Activated CD4-positive, alpha-beta T cell treated with anti-CD3 and anti-CD28 coated beads for 48 hours (primary cell): ENCODE data around the gene SPHKAP.
"Not testable (repeated sequence)": the region's sequence is repeated elsewhere in the genome, so short reads cannot be mapped to it uniquely, and the experiment has no call there.

Source experiments
- DNase-seq: peaks from one replicate; pipeline ENCODE4 v3.0.0-alpha.2; 2020

The SPHKAP gene

DNA sequence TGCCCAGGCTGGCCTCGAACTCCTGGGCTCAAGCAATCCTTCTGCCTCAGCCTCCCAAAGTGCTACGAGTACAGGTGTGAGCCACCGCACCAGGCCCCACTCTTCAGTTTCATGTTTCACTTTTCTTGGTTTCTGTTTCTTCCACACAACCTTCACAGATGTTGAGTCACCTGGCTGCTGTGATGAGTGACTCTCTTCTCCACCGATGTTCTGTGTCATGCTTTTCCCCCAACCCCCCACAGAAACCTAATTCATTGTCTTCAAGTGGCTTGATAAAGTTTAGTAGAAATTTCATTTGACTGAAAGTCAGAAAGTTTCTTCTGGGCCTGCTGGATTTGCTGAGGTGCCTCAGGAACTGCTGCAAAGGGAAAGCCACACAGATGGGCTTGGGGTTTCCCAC is 78.5 kb downstream of the SPHKAP start:
- DNase-seq, result peak; percentile 9

DNA sequence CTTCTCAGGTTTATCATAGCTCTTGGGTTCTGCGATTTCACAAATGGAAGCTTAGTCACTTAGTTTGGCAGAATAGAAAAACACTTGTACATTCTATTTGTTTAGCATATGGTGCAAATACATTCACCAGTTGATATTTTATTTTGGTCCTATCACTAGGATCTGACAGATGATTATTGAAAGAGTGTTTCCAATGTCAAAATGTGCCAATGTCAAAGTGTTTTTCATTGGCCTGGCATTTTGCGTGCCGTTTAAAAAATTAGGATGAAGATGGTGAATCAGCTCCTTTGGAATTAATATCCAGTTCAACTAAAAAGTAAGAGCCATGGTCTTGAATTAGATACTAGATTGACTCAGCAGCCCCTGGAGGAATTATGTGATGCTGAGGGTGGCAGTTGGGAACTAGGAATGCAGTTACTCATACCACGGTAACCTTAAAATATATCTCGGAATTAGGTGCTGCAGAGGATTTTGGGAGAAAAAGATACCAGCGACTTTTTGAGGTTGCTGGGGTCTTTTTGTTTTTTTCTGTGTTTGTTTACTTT is 87.0 kb downstream of the SPHKAP start:
- no peak for DNase-seq

DNA sequence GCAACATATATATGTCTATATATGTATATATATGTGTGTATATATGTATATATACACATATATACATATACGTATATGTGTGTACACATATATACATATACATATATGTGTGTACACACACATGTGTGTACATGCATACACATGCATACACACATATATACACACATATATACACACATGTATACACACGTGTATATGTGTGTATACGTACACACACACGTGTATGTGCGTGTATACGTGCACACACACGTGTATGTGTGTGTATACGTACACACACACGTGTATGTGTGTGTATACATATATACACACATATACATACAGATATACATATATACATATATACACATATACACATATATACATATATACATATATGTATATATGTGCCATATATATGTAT is 89.4 kb downstream of the SPHKAP start:
- DNase-seq, result no peak

DNA sequence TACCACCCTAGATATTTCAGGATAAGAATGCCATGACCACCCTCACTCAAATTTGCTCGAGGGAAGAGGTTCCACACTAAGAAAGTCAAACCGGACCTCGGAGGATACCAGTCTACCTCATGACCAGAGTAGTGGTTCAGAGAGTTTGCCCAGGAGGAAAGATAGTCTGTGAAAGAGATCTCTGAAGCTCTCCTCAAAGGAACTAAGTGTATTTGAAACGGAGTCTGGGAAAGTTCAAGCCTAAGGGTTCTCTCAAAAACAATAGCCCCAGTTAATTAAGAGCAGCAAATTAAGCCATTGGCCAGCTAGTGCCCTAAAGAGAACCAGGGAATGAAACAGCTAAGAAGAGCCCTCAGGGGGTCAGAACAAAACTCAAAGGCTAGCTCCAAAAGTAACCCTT is 94.9 kb downstream of the SPHKAP start:
- no peak for DNase-seq

DNA sequence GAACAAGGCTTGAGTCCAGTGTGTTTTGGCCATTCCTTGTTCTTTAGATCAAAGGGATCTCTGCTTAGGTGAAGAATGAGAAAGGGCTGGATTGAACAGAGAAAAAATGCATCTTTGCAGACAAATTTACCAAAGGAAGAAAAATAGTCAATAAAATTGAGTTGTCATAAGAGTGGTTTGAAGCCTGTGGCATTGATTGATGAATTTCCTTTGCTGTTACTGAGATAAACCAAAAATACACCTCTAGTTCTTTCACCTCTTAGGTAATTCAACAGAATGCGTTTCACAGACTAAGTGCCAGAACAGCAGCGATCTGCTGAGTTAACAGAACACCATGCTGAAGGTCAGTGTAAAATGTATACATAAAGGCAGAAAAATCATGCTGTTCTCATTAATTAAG is 96.8 kb downstream of the SPHKAP start:
- DNase-seq, result no peak

DNA sequence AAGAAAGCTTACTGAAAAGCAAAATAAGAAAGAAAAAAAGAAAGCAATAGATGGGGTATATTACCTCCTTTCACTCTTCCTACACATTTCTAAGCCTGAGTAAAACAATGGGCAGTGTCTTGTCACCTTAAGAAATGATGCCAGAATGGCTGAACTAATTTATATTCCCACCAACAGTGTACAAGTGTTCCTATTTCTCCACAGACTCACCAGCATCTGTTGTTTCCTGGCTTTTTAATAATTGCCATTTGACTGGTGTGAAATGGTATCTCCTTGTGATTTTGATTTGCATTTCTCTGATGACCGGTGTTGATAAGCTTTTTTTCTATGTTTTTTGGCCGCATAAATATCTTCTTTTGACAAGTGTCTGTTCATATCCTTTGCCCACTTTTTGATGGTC is 98.4 kb downstream of the SPHKAP start:
- DNase-seq, result no peak

DNA sequence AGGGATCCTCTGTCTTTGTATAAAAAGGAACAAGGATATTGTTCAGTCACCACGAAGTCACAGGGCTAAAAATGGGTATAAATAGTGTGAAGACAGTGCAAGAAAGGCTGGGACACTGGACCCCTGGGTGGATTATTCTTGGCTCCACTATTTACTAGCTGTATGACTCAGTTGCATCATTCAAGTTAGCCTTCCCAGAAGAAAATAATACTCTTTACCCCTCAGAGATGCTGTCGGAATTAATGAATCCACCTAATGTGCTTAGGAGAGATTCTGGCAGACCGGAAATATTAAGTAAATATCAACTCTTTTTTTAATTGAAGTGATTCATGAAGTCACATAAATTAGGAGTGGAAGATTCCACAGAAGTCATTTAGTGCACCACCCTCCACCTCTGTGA is 98.9 kb downstream of the SPHKAP start:
- no peak for DNase-seq

DNA sequence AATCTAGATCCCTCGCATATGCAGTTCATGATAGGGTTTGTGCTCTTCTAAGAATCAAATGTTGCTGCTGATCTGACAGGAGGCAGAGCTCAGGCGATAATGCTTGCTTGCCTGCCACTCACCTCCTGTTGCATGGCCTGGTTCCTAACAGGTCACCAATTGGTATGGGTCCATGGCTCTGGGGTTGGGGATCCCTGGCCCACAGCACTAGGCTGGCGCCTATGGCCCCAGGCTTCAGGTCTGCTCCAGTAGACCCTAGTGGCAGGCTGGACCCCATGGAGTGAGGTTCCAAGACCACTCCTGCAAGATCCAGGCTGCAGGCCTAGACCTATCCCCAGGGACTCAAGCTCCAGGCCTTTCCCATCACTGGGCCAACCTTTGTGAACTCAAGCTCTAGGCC is 102.3 kb downstream of the SPHKAP start:
- DNase-seq, result no peak

DNA sequence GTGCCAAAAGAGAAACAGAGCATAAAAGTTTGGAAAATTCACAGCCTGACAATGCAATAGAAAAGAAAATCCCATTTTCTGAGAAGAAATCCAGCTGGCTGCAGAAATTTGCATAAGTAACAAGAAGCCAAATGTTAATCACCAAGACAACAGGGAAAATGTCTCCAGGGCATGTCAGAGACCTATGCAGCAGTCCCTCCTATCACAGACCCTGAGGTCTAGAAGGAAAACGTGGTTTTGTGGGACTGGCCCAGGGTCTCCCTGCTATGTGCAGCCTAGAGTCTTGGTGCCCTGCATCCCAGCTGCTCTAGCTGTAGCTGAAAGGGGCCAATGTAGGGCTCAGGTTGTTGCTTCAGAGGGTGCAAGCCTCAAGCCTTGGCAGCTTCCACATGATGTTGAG is 104.8 kb downstream of the SPHKAP start:
- DNase-seq, result not testable (repeated sequence)

DNA sequence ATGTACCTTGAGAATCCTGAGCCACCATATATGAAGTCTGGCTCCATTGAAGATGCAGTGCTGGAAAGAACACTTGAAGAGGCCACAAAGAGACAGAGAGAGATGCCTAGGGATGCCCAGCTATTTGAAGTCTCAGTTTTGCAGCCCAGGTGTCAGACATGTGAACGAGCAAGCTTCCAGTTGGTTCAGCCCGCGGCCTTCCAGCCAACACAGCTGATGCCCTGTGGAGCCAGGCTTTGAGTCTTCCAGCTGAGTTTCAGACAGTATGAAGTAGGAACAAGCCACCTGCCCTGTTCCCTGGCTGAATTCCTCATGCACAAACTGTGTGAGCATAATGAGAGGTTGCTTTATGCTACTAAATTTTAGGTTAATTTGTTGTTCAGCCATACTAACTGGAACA is 108.8 kb downstream of the SPHKAP start:
- DNase-seq, result no peak

DNA sequence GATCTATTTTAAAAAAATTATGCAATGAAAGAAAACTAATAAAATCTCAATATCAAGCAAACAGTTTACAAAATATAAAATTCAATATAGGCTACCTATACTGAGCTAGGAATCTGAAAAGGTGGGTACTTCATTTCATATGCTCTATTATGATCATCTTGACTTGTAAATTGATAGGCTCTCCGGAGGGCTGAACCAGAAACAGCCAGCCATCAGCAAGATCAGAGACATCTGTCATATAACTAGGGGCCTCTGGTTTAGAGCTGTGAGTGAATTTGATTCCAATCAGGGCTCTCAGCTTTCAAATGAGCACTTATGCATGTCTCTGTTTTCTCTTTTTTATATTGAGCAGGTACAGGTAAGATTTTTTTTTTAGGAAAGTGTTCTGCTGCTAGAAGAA is 114.2 kb downstream of the SPHKAP start:
- DNase-seq, result no peak

DNA sequence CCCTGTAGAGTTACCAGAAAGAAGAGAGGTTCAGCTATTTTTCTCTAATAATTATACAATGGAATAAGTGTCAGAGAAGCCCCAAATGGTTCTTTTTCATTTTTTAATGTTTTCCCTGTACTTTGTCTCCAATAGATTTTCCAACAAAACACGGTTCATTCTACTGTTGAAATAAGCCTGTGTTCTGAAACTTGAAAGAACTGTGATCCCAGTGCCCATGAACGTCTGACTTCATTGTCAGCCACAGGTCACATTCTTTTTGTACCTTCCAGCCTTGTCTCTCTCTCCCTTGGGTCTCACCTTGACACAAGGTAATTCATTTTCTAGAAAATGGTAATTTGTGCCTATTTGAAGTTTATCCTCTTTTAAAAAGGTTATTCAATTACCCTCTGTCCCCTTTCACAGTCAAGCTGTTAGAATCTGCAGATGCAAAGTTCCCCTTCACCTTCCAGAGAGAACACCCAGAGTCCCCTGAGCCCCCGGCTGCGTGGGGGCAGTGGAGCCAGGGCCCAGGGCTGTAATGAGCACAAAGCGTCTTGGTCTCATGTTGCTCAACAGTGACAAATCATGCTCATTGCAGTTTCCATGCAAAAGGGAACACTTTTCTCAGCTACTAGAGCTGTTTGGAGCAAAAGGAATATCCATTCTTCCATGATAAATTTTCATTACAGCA is 115.2 kb downstream of the SPHKAP start:
- DNase-seq, result no peak

DNA sequence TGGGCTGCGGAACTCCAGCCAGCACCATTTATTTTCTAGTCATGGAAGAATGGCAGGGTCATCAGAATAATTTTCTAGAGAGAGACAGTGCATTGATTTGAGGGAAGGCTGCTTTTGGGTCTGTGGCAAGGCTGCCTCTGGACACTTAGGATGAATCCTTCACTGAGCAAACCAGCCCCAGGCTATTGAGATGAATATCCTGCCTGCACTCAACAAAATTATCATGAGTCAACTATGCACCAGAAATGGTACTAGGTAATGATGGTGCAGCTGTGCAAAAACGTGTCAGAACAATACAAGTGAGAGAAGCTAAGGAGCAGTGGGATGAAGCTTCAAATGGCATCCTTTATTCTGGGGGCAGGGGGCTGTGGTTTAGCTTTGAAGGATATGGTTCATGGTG is 115.8 kb downstream of the SPHKAP start:
- no peak for DNase-seq

DNA sequence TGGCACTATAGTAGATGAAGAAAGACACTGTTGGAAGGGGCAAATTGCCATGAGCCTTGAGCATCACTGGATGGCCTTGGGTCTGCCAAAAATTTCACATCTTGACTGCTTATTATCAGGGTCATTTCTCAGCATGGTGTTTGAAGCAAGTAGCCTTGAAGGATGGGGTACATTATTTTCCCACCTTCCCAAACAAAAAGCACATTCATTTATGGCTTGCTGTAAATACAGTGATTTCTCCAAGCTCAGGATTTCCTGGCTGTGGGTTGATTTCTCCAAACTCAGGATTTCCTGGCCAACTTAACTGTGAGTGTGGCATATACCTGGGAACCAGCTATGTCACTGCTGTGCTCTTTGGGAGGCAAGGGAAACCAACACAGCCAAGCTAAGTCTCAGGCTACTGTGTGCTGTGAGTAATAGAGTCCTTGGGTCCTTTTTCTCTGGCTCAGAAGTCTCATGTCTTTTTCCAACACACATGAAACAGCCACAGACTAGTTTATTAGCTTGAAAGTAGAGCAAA is 116.6 kb downstream of the SPHKAP start:
- DNase-seq, result no peak

DNA sequence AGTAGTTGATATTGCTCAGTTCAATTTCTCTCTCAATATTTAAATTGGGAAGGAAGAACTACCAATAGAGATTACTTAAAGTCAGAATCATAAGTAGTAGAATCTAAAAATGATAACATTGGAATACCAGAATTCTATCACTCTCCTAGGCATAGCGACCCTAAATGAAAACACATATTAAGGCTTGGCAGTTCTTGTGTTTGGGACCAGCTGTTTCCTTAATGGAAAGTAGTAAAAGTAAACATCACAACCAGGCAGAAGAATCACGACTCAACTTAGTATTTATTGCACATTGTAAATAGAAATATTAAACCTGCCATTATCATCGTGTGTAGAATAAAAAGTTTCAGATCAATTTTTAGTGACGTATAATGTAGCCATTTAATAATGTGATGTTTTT is 117.5 kb downstream of the SPHKAP start:
- DNase-seq, result no peak

DNA sequence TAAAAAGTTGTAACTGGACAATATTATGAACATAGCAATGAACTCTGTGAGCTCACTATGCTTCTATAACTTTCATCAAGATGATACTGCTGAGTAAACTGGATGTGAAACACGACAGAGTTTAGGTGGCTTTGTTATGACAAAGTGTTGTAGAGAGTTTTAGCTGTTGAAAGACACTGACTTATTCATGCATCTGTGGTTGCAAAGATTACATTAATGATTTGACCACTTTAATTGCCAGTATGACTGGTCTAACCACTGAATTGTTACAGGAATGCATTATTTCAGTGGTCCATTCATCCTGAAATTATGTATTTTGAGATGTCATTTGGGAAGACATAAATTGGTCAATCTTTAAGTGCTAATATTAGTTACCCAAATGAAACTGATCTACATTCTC is 117.9 kb downstream of the SPHKAP start:
- no peak for DNase-seq

DNA sequence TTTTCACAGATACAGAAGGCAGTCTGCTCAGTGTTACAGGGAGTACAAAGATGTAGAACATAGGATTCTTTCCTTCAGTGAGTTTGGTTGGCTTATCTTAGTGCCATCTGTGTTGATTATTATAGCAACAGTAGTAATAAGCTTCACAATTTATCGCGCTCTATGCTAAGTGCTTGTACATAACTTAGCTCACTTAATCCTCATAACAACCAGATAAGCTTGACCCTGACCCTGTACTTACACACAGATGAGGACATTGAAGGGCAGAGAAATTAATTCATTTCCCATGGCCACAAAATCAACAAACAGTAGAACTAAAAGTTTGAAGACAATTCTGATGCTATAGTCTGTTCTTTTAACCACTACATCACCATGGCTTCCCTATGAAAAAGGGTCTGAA is 121.8 kb downstream of the SPHKAP start:
- no peak for DNase-seq

DNA sequence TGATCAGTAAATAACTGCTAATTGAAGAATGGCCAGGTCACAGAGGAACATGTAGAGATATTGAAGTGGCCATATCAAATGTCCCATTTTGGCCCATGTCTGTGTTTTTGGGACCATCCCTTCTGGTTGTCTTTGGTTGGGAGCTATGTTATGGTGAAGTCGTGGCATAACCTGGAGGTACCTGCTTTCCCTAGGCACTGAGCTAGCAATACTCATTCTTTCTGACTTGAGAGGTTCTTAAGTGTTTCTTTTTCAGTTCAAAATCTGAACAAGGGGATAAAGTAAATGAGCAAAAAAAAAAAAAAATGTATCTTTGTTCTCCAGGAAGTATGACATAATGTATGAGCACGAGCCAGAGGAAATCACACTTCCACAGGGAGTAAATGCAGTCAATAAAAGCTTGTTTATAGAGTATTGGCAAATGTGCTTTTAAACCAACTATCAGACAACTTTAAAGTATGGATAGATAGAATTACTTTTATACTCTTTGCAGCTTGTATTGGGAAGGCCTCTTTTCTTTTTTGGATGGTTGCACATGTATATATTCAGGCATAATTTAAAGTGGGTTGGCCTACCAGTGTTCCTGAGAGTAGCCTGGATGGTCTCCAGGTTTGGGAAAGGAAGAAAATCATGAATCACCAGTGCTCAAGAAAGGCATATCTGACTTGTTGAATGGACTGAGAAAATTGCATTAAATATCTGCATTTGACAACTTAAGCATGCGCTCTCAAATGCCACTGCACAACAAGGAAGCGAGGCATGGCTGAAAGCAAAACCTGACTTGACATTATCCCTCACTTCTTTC is 125.0 kb downstream of the SPHKAP start:
- no peak for DNase-seq

DNA sequence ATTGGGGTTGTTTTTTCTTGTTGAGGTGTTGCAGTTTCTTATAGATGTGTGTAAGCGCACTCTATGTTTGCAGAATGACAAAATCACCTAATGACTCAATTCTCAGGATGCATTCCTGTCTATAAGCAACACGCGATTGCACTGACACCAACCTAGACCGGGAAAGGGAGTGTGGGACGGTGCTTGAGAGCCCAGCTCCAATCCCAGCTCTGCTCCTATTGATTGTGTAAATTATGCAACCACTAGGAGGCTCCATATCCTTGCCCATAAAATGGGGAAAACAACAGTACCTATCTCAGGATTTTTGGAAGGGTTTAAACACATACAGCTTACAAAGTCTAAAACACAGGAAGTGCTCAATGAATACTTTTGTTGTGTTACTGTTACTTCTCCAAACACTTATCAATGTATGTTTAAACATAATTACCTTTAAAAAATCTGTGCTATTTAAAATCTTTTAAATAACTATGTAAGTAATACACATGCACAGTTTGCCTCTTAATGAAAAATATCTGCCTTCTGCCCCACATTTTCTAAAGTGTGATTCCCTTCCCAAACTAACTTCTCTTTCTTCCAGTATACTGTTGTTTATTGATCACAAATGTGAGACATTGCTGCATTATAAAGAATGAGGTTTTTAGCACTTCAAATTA is 132.5 kb downstream of the SPHKAP start:
- no peak for DNase-seq

DNA sequence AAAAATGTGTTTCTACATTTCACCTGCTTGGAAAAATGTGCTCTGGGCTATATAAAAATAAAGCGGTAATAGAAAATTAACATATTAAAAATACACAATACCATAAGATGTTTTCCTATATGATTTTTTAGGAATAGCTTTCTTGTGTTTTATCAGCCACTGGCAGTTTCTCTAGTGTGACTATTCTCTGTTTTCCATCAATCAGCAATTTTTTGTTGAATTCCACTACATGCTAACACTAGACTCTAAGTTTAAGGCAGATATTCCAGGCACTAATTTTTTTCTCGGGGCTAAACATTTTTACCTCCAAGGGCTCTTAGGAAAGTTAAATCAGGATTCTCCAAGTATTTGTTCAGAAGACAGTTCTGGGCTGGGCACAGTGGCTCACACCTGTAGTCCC is 140.5 kb downstream of the SPHKAP start:
- DNase-seq, result no peak

DNA sequence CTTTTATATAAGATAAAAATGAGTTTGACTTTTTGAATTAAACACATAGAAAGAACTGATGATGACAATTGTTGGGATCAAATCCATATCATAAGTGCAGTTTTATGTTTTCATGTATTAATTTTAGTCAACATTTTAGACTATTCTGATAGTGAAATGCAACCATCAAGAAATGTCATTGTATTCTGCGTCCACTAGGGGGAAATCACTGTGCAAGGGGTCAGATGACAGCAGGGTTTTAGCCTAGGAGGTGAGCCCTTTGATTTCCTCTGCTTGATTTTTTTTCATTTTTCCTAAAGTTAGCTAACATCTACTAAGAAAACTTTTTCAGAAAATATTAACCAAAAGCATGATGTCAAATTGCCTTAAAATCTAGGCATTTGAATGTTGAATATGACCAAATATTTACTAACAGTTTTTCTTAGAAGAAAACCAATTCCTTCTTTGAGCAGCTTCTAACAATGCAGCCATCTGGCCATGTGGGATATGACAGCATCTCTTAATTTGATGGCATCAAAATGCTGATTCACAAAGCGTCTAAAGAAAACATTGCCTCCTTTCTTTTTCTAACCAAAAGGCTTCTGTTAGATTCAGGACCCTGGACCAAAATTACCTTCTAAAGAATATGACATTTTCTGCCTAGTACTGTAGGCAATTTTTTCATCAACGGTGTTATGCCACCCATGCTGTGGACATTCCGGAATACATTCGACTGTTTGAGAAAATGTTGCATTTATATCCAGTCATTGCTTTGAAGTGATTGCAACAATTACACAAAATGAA is 141.5 kb downstream of the SPHKAP start:
- DNase-seq, result no peak

DNA sequence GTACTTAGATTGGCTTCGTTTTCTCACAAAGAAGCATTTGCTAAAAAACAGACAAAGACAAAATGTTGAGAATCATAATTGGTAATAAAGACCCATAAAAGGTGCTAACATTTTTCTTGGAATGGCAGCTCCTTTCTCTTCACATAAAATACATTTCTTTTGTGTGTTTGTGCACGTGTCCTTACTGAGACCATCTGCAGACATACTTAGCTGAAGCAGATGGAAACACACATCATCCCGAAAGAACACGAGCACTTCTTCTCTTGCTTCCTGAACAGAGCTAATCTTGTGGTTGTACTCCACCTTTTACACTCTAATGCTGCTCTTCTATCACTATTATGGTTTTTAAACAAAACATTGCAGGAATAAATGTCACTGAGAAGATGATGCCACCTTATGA is 142.5 kb downstream of the SPHKAP start:
- no peak for DNase-seq

DNA sequence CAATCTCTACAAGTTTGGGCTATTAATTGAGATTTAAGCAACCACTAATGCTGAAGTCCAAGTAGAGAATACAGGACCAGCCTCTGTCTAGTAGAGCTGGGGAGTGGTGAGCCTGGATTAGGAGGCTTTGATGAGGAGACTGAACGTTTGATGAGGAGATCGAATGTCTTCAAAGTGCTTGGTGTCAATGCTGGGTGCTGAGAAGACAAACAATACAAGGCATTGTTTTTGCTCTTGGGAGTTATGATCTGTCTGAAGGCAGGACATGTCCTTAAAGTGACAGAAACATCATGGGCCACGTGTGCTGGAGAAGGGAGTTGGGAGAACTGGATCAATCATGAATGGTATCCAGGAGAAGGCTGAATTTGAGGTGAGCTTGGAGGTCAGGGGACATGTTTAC is 143.6 kb downstream of the SPHKAP start:
- no peak for DNase-seq
